Colon (tissue), 2 donors: ENCODE data around the gene TC2N.
"Not testable (repeated sequence)": the region's sequence is repeated elsewhere in the genome, so short reads cannot be mapped to it uniquely, and the experiment has no call there.

Experiments
- FAIRE-seq: peaks from 2 replicates; lab custom pipeline; 2012; peaks lifted over from hg19 to GRCh38; lab: Jason Lieb, UNC
- donor health status: control.
- donor health status: control.

Gene TC2N

GRCh38 chr14:91869556-91869955 lies 2.2 kb upstream of the TC2N start:
- no peak for FAIRE-seq

GRCh38 chr14:91866511-91867295 lies 633 bp downstream of the TC2N start:
- no peak for FAIRE-seq

- no peak for FAIRE-seq
Observed at GRCh38 chr14:91866061-91866460, 1.3 kb downstream of the TC2N start.

- no peak for FAIRE-seq
Observed at GRCh38 chr14:91862417-91862816, 4.9 kb downstream of the TC2N start.

GRCh38 chr14:91861091-91861490 lies 6.2 kb downstream of the TC2N start:
- no peak for FAIRE-seq

GRCh38 chr14:91860238-91860637 lies 7.1 kb downstream of the TC2N start:
- no peak for FAIRE-seq

GRCh38 chr14:91858536-91859275 lies 8.6 kb downstream of the TC2N start:
- no peak for FAIRE-seq

GRCh38 chr14:91857614-91858013 lies 9.7 kb downstream of the TC2N start:
- no peak for FAIRE-seq

- no peak for FAIRE-seq
Observed at GRCh38 chr14:91854327-91854934, 12.9 kb downstream of the TC2N start.

- FAIRE-seq: no peak
Observed at GRCh38 chr14:91851563-91851962, 15.8 kb downstream of the TC2N start.

- FAIRE-seq: no peak
Observed at GRCh38 chr14:91848504-91849001, 18.8 kb downstream of the TC2N start.

- no peak for FAIRE-seq
Observed at GRCh38 chr14:91847693-91848092, 19.6 kb downstream of the TC2N start.

GRCh38 chr14:91845652-91846051 lies 21.7 kb downstream of the TC2N start:
- no peak for FAIRE-seq

GRCh38 chr14:91845056-91845455 lies 22.3 kb downstream of the TC2N start:
- FAIRE-seq: not testable (repeated sequence)

GRCh38 chr14:91844029-91844428 lies 23.3 kb downstream of the TC2N start:
- no peak for FAIRE-seq

- no peak for FAIRE-seq
Observed at GRCh38 chr14:91843437-91843836, 23.9 kb downstream of the TC2N start.

GRCh38 chr14:91841065-91841464 lies 26.3 kb downstream of the TC2N start:
- no peak for FAIRE-seq

GRCh38 chr14:91839749-91840148 lies 27.6 kb downstream of the TC2N start:
- FAIRE-seq: no peak

- no peak for FAIRE-seq
Observed at GRCh38 chr14:91837076-91837475, 30.3 kb downstream of the TC2N start.

- FAIRE-seq: no peak
Observed at GRCh38 chr14:91835920-91836843, 31.2 kb downstream of the TC2N start.

GRCh38 chr14:91835197-91835919 lies 32.0 kb downstream of the TC2N start:
- FAIRE-seq: no peak
